Activated CD4-positive, alpha-beta T cell treated with anti-CD3 and anti-CD28 coated beads for 1 hour (primary cell): ENCODE results near the gene DIAPH3.

Experiments
- DNase-seq: peaks from one replicate; pipeline ENCODE4 v3.0.0-alpha.2; 2020

DIAPH3 gene

GRCh38 chr13:59755632-59756290 is 408.0 kb downstream of the DIAPH3 start:
- DNase-seq = no peak

- DNase-seq = no peak
Observed at GRCh38 chr13:59754411-59754810, 409.3 kb downstream of the DIAPH3 start.

GRCh38 chr13:59750860-59751259 is 412.9 kb downstream of the DIAPH3 start:
- no peak for DNase-seq

GRCh38 chr13:59748046-59748445 is 415.7 kb downstream of the DIAPH3 start:
- DNase-seq = no peak

GRCh38 chr13:59747529-59747928 is 416.2 kb downstream of the DIAPH3 start:
- DNase-seq = no peak

GRCh38 chr13:59746291-59746962 is 417.3 kb downstream of the DIAPH3 start:
- no peak for DNase-seq

GRCh38 chr13:59745392-59745788 is 418.3 kb downstream of the DIAPH3 start:
- no peak for DNase-seq

- no peak for DNase-seq
Observed at GRCh38 chr13:59744747-59745391, 418.9 kb downstream of the DIAPH3 start.

GRCh38 chr13:59743195-59743594 is 420.5 kb downstream of the DIAPH3 start:
- DNase-seq = no peak

GRCh38 chr13:59742467-59742866 is 421.3 kb downstream of the DIAPH3 start:
- no peak for DNase-seq

GRCh38 chr13:59738921-59739320 is 424.8 kb downstream of the DIAPH3 start:
- no peak for DNase-seq

GRCh38 chr13:59734393-59734792 is 429.3 kb downstream of the DIAPH3 start:
- DNase-seq = no peak

GRCh38 chr13:59733744-59734143 is 430.0 kb downstream of the DIAPH3 start:
- DNase-seq = no peak

- no peak for DNase-seq
Observed at GRCh38 chr13:59730026-59730425, 433.7 kb downstream of the DIAPH3 start.

GRCh38 chr13:59728896-59729545 is 434.7 kb downstream of the DIAPH3 start:
- no peak for DNase-seq

- DNase-seq = no peak
Observed at GRCh38 chr13:59721926-59722910, 441.5 kb downstream of the DIAPH3 start.

GRCh38 chr13:59715611-59716010 is 448.1 kb downstream of the DIAPH3 start:
- DNase-seq = no peak

GRCh38 chr13:59710996-59711701 is 452.6 kb downstream of the DIAPH3 start:
- DNase-seq = no peak

GRCh38 chr13:59710416-59710815 is 453.3 kb downstream of the DIAPH3 start:
- no peak for DNase-seq

GRCh38 chr13:59706101-59706976 is 457.4 kb downstream of the DIAPH3 start:
- DNase-seq = no peak

- no peak for DNase-seq
Observed at GRCh38 chr13:59702269-59702668, 461.5 kb downstream of the DIAPH3 start.
